K562 treated with DMSO at 1 percent for 24 hours (cell line): Measurements from ENCODE around the gene PTGFRN. TPM values are rescaled to one million over a fixed set of nuclear protein-coding genes. Genes with fewer than 3 reads are reported as not detected.

Experiments used
- total RNA-seq: library from RNA; unstranded; fragments of 300-600 nt; gene quantifications from 2 replicates; pipeline ENCODE4 v1.2.3, GENCODE V29; 2022; ENCODE audit warnings: low read depth; ENCODE audit not compliant: insufficient read depth

The PTGFRN gene
- 17.2 and 19.2 TPM in 2 replicates for total RNA-seq

DNA sequence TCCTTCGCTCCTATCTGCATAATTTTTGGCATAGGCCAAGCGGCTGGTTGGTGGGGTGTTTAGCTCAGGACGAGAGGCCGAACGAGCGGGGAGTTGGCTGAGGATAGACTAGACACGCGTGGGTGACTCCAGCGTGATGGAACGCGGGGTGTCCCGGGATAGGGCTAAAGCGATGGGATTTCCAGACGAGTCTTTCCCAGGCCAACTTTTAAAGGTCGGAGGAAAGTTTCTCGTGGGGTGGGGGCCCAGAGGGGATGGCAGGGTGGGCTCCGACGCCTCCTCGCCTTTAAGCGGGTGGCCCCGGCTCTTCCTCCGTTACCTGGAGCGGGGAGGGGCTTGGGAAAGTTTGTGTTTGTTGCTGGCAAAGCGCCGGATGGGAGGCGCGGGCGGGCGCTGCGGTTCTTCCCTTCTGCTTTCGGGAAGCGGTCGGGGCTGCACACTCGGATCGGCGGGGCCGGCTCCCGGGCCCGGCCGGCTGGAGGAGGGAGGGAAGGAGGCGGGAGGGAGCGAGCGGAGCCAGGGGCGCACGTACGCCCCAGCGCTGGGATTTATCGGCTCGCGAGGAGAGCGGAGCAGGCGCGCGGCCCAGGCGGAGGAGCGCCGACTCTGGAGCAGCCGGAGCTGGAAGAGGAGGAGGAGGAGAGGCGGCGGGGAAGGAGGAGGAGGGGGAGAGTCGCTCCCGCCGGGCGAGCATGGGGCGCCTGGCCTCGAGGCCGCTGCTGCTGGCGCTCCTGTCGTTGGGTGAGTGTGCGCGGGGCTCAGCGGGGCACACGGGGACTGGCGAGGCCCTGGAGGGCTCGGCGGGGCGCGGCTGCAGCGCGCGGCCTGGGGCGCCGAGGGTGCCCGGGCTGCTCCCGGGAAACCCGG lies at the start of gene PTGFRN:
Gene PTGFRN, plus strand, starts transcription at position 405 of the 867 bp plus-strand sequence. Its CDS starts 288 bp downstream, at position 693.

GRCh38 chr1:117001254-117001927 lies 91.7 kb downstream of the PTGFRN start, which contains the start of gene CD101:
CD101 (plus strand) TSS chr1:117001760; CDS start chr1:117001818, 58 bp downstream.

Other genes with a start within 250 kb of the PTGFRN start
- 14.8 and 15.5 TPM in 2 replicates for gene IGSF3, start 242.2 kb upstream of the PTGFRN start, total RNA-seq
- not detected in 2 replicates for gene CD2, start 155.5 kb upstream of the PTGFRN start, total RNA-seq
- gene CD101, start 91.8 kb downstream of the PTGFRN start, total RNA-seq, result 0.17 and 0.21 TPM in 2 replicates
- gene TTF2, start 150.4 kb downstream of the PTGFRN start, total RNA-seq, result 24.1 and 27.4 TPM in 2 replicates
- 3.0 and 4.2 TPM in 2 replicates for gene TRIM45, start 211.8 kb downstream of the PTGFRN start, total RNA-seq